ENCODE results near the gene LAMA2. TPM values are rescaled to one million over a fixed set of nuclear protein-coding genes. Genes with fewer than 3 reads are reported as not detected.

The LAMA2 gene
- total RNA-seq, 1 experiment from 2014 or later = 8.2 TPM

DNA sequence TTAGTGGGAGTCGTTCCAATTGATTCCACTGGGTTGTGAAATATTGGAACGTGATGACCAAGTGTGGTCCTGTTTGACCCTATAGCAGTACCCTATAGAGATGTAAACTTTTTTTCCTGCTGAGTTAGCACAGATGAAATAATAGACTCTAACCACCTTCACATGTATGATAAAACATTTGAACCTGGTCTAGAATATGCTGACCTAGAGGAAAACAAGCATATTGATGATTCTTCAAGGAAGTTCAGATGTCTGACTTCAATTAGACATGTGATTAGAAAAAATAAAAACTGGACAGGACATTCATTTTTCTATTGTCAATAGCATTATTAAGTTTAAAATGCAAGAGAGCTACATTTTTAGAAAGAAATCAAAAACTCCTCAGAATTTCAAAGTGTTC, 424.9 kb downstream of the LAMA2 start:
- BruUV-seq (replicated peaks) = no TSS peak
- Histone ChIP-seq H3K9ac (ENCODE audit: low read length) (no peak overlapping the region), H4K20me1 (ENCODE audit: insufficient read depth) (no peaks in the 10 kb centered on the region), H3K9me3 (ENCODE audit: control insufficient read depth in 1 of 2, insufficient read depth in 1 of 2, low read depth in 1 of 2, low read length in 2 of 2) (no peaks in the 10 kb centered on the region), H3K36me3 (ENCODE audit: control insufficient read depth in 1 of 2, insufficient read depth in 2 of 2, low read length in 2 of 2) (no peaks in the 10 kb centered on the region), H3K27ac (ENCODE audit: low read depth, low read length) (no peak overlapping the region), H3K4me1 (ENCODE audit: control insufficient read depth in 1 of 2, insufficient read depth in 2 of 2, low read length in 2 of 2) (peaks cover 3 to 6% of the 10 kb centered on the region in 2 experiments; a peak in 2 of 4 replicates), H3K4me3 (replicated peaks in 1 of 2; ENCODE audit: low read depth in 1 of 2, low read length in 2 of 2) (no peak overlapping the region), H3K4me2 (ENCODE audit: low read length) (no peak overlapping the region), H3K79me2 (ENCODE audit: insufficient read depth, low read length) (no peaks in the 10 kb centered on the region), H2AFZ (ENCODE audit: low read depth, low read length, poor library complexity, severe bottlenecking) (no peak overlapping the region), H3K9me2 (ENCODE audit: insufficient read depth) (no peaks in the 10 kb centered on the region), H3K27me3 (ENCODE audit: insufficient read depth, low read length) (no peaks in the 10 kb centered on the region)
- TF ChIP-seq JUND (IDR thresholded peaks at IDR 0.05) (no peak), ATF3 (IDR thresholded peaks at IDR 0.05) (no peak), ZNF274 (IDR thresholded peaks at IDR 0.05; ENCODE audit: low read depth, low read length) (no peak), SRF (IDR thresholded peaks at IDR 0.05; ENCODE audit: low read depth) (no peak), ZFX (IDR thresholded peaks at IDR 0.05) (no peak), EZH2phosphoT487 (IDR thresholded peaks at IDR 0.05; ENCODE audit: borderline replicate concordance) (no peak), FOSL1 (IDR thresholded peaks at IDR 0.05; ENCODE audit: low read depth) (no peak), SIN3A (IDR thresholded peaks at IDR 0.05; ENCODE audit: low read depth) (no peak), POLR2AphosphoS5 (IDR thresholded peaks at IDR 0.05; ENCODE audit: low read depth, low read length) (no peak), CBX3 (IDR thresholded peaks at IDR 0.05; ENCODE audit: low read depth) (no peak), EGR1 (IDR thresholded peaks at IDR 0.05; ENCODE audit: low read depth) (no peak)
- TF ChIP-seq, protein P1, sequence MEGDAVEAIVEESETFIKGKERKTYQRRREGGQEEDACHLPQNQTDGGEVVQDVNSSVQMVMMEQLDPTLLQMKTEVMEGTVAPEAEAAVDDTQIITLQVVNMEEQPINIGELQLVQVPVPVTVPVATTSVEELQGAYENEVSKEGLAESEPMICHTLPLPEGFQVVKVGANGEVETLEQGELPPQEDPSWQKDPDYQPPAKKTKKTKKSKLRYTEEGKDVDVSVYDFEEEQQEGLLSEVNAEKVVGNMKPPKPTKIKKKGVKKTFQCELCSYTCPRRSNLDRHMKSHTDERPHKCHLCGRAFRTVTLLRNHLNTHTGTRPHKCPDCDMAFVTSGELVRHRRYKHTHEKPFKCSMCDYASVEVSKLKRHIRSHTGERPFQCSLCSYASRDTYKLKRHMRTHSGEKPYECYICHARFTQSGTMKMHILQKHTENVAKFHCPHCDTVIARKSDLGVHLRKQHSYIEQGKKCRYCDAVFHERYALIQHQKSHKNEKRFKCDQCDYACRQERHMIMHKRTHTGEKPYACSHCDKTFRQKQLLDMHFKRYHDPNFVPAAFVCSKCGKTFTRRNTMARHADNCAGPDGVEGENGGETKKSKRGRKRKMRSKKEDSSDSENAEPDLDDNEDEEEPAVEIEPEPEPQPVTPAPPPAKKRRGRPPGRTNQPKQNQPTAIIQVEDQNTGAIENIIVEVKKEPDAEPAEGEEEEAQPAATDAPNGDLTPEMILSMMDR (IDR thresholded peaks at IDR 0.05 in 2 of 3, conservative IDR thresholded peaks at IDR 0.05 in 1 of 3; ENCODE audit: borderline replicate concordance in 1 of 3, insufficient read depth in 1 of 3, low read depth in 2 of 3, low read length in 2 of 3) = no peak
- TF ChIP-seq, protein P2, sequence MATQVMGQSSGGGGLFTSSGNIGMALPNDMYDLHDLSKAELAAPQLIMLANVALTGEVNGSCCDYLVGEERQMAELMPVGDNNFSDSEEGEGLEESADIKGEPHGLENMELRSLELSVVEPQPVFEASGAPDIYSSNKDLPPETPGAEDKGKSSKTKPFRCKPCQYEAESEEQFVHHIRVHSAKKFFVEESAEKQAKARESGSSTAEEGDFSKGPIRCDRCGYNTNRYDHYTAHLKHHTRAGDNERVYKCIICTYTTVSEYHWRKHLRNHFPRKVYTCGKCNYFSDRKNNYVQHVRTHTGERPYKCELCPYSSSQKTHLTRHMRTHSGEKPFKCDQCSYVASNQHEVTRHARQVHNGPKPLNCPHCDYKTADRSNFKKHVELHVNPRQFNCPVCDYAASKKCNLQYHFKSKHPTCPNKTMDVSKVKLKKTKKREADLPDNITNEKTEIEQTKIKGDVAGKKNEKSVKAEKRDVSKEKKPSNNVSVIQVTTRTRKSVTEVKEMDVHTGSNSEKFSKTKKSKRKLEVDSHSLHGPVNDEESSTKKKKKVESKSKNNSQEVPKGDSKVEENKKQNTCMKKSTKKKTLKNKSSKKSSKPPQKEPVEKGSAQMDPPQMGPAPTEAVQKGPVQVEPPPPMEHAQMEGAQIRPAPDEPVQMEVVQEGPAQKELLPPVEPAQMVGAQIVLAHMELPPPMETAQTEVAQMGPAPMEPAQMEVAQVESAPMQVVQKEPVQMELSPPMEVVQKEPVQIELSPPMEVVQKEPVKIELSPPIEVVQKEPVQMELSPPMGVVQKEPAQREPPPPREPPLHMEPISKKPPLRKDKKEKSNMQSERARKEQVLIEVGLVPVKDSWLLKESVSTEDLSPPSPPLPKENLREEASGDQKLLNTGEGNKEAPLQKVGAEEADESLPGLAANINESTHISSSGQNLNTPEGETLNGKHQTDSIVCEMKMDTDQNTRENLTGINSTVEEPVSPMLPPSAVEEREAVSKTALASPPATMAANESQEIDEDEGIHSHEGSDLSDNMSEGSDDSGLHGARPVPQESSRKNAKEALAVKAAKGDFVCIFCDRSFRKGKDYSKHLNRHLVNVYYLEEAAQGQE (IDR thresholded peaks at IDR 0.05; ENCODE audit: low read depth) = no peak
- TF ChIP-seq, protein P3, sequence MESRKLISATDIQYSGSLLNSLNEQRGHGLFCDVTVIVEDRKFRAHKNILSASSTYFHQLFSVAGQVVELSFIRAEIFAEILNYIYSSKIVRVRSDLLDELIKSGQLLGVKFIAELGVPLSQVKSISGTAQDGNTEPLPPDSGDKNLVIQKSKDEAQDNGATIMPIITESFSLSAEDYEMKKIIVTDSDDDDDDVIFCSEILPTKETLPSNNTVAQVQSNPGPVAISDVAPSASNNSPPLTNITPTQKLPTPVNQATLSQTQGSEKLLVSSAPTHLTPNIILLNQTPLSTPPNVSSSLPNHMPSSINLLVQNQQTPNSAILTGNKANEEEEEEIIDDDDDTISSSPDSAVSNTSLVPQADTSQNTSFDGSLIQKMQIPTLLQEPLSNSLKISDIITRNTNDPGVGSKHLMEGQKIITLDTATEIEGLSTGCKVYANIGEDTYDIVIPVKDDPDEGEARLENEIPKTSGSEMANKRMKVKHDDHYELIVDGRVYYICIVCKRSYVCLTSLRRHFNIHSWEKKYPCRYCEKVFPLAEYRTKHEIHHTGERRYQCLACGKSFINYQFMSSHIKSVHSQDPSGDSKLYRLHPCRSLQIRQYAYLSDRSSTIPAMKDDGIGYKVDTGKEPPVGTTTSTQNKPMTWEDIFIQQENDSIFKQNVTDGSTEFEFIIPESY (IDR thresholded peaks at IDR 0.05; ENCODE audit: extremely low read depth, insufficient replicate concordance, low read length) = no peak
- ATAC-seq (no peak), DNase-seq (ENCODE audit: low read depth, low spot score) (no peak)
- RAD21 ChIA-PET (ENCODE audit: low non-redundant PET in 1 of 2, low total read pairs in 2 of 2, uncharacterized antibody in 2 of 2, unreplicated experiment in 2 of 2) = no interaction called here
- POLR2A ChIA-PET = no interaction called here
- CTCF ChIA-PET = no interaction called here
- intact Hi-C loops (cut with micrococcal nuclease) = no loop called here
